Muscle of leg (tissue), 11 donors: ENCODE measurements around the gene JAG2. TPM values are rescaled to one million over a fixed set of nuclear protein-coding genes. Genes with fewer than 3 reads are reported as not detected.

Experiments
- DNase-seq: peaks from one replicate; pipeline ENCODE4 v3.0.0; 2013
- H3K27ac ChIP-seq: one replicate; pipeline ENCODE4 v1.5.1; 2013; ENCODE audit warnings: mild to moderate bottlenecking, low read length, control low read depth
- H3K27me3 ChIP-seq: one replicate; pipeline ENCODE4 v1.6.1; 2013; ENCODE audit warnings: low read length; ENCODE audit not compliant: control insufficient read depth, insufficient read depth
- H3K36me3 ChIP-seq: one replicate; pipeline ENCODE4 v1.6.1; 2013; ENCODE audit warnings: low read length; ENCODE audit not compliant: control insufficient read depth, insufficient read depth
- H3K4me1 ChIP-seq: one replicate; pipeline ENCODE4 v1.6.1; 2013; ENCODE audit warnings: low read length; ENCODE audit not compliant: control insufficient read depth, insufficient read depth
- H3K4me3 ChIP-seq: one replicate; pipeline ENCODE4 v1.5.1; 2013; ENCODE audit warnings: low read length, control low read depth
- H3K9me3 ChIP-seq: replicated peaks from 2 replicates; pipeline ENCODE4 v1.6.1; 2013; ENCODE audit warnings: low read depth, low read length; ENCODE audit not compliant: control insufficient read depth
- WGBS: methylation state at CpG from one replicate; pipeline ENCODE4 v1.1.5; 2013; ENCODE audit warnings: missing lambda C conversion rate; ENCODE audit not compliant: insufficient coverage; 5-methylcytosine and 5-hydroxymethylcytosine counted together
- polyA plus RNA-seq, 8 donors: library from polyadenylated mRNA; unstranded; fragments of 120-200 nt; gene quantifications; one replicate each; pipeline versions ENCODE4 v1.2.1 to v1.2.3, GENCODE V29; 2013; ENCODE audit warnings: inconsistent platforms in 1 of 8, low replicate concordance in 1 of 8; ENCODE audit not compliant: insufficient read length in 8 of 8, insufficient read depth in 1 of 8
- total RNA-seq: library from RNA; stranded (reverse); fragments of 120-200 nt; gene quantifications from one replicate; pipeline ENCODE4 v1.2.4, GENCODE V29; 2013

Gene JAG2
- total and polyA plus RNA-seq, 9 donors = 23.8 to 53.7 (median 44.4) TPM

- peak; percentile 78 for DNase-seq
- no peaks in the 10 kb centered on the region for H3K9me3 ChIP-seq
- WGBS = 60% methylated on average over 10 of the region's 11 CpGs
- H3K4me1 ChIP-seq = peaks cover 90% of the 10 kb centered on the region
- no peaks in the 10 kb centered on the region for H3K36me3 ChIP-seq
- H3K27ac ChIP-seq = peak overlapping the region; percentile 62
- peaks cover 5% of the 10 kb centered on the region for H3K27me3 ChIP-seq
- H3K4me3 ChIP-seq = no peak overlapping the region
These were observed 8.5 kb upstream of the JAG2 start for GRCh38 chr14:105177082-105177481.

- Histone ChIP-seq H3K27ac (peak overlapping the region; percentile 62), H3K9me3 (no peaks in the 10 kb centered on the region), H3K36me3 (no peaks in the 10 kb centered on the region), H3K4me3 (no peak overlapping the region), H3K27me3 (peaks cover 5% of the 10 kb centered on the region), H3K4me1 (peaks cover 90% of the 10 kb centered on the region)
- WGBS = 52% methylated on average over 15 of the region's 15 CpGs
- DNase-seq = no peak
These were observed 7.9 kb upstream of the JAG2 start for GRCh38 chr14:105176513-105176912.

- Histone ChIP-seq H3K4me3 (no peak overlapping the region), H3K4me1 (peaks cover 98% of the 10 kb centered on the region), H3K27ac (no peak overlapping the region), H3K27me3 (peaks cover 12% of the 10 kb centered on the region), H3K9me3 (no peaks in the 10 kb centered on the region), H3K36me3 (no peaks in the 10 kb centered on the region)
- DNase-seq = no peak
- 63% methylated on average over 24 of the region's 32 CpGs for WGBS
These were observed 5.6 kb upstream of the JAG2 start for GRCh38 chr14:105173901-105174894.

- Histone ChIP-seq H3K36me3 (no peaks in the 10 kb centered on the region), H3K27ac (no peak overlapping the region), H3K4me1 (peaks cover 91% of the 10 kb centered on the region), H3K4me3 (no peak overlapping the region), H3K9me3 (no peaks in the 10 kb centered on the region), H3K27me3 (peaks cover 16% of the 10 kb centered on the region)
- WGBS = 88% methylated on average over 10 of the region's 13 CpGs
- no peak for DNase-seq
These were observed 4.6 kb upstream of the JAG2 start for GRCh38 chr14:105173145-105173544.

- no peaks in the 10 kb centered on the region for H3K36me3 ChIP-seq
- no peak overlapping the region for H3K27ac ChIP-seq
- peaks cover 19% of the 10 kb centered on the region for H3K27me3 ChIP-seq
- DNase-seq = no peak
- H3K4me3 ChIP-seq = no peak overlapping the region
- H3K4me1 ChIP-seq = peaks cover 84% of the 10 kb centered on the region
- H3K9me3 ChIP-seq = no peaks in the 10 kb centered on the region
- 40% methylated on average over 3 of the region's 7 CpGs for WGBS
These were observed 3.9 kb upstream of the JAG2 start for GRCh38 chr14:105172476-105172875.

- WGBS = 21% methylated on average over 16 of the region's 19 CpGs
- peak; percentile 68 for DNase-seq
- Histone ChIP-seq H3K9me3 (no peaks in the 10 kb centered on the region), H3K27me3 (peaks cover 29% of the 10 kb centered on the region), H3K4me3 (no peak overlapping the region), H3K4me1 (peaks cover 81% of the 10 kb centered on the region), H3K27ac (peak overlapping the region; percentile 75), H3K36me3 (no peaks in the 10 kb centered on the region)
These were observed 2.6 kb upstream of the JAG2 start for GRCh38 chr14:105171004-105171673.

GRCh38 chr14:105169776-105170655 lies 1.4 kb upstream of the JAG2 start:
- peaks cover 81% of the 10 kb centered on the region for H3K4me1 ChIP-seq
- no peaks in the 10 kb centered on the region for H3K36me3 ChIP-seq
- no peaks in the 10 kb centered on the region for H3K9me3 ChIP-seq
- H3K4me3 ChIP-seq = no peak overlapping the region
- H3K27ac ChIP-seq = peak overlapping the region; percentile 75
- no peak for DNase-seq
- whole genome bisulfite sequencing = 54% methylated on average over 11 of the region's 22 CpGs
- H3K27me3 ChIP-seq = peaks cover 30% of the 10 kb centered on the region

GRCh38 chr14:105168979-105169507 lies 467 bp upstream of the JAG2 start:
- 7% methylated on average over 52 of the region's 54 CpGs for WGBS
- H3K4me3 ChIP-seq = peak overlapping the region; percentile 19
- H3K27ac ChIP-seq = peak overlapping the region; percentile 13
- H3K4me1 ChIP-seq = peaks cover 79% of the 10 kb centered on the region
- H3K36me3 ChIP-seq = no peaks in the 10 kb centered on the region
- H3K9me3 ChIP-seq = no peaks in the 10 kb centered on the region
- H3K27me3 ChIP-seq = peaks cover 30% of the 10 kb centered on the region
- peak; percentile 42 for DNase-seq

- H3K36me3 ChIP-seq = no peaks in the 10 kb centered on the region
- 0% methylated on average over 42 of the region's 46 CpGs for WGBS
- H3K27ac ChIP-seq = no peak overlapping the region
- no peak for DNase-seq
- peak overlapping the region; percentile 27 for H3K4me3 ChIP-seq
- H3K27me3 ChIP-seq = peaks cover 30% of the 10 kb centered on the region
- no peaks in the 10 kb centered on the region for H3K9me3 ChIP-seq
- peaks cover 80% of the 10 kb centered on the region for H3K4me1 ChIP-seq
These were observed 519 bp downstream of the JAG2 start for GRCh38 chr14:105168093-105168420.
